Ovary (tissue), 9 donors: ENCODE measurements around the gene FOXN4. TPM values are rescaled to one million over a fixed set of nuclear protein-coding genes. Genes with fewer than 3 reads are reported as not detected.

Source experiments
- DNase-seq, 5 donors: peaks; one replicate each; pipeline ENCODE4 v3.0.0-alpha.2; 2019 to 2020
- H3K27ac ChIP-seq, 2 donors: fragments of 200-600 bp; one replicate each; pipeline versions ENCODE4 v1.5.1 to v1.8.0; 2019 to 2022
- H3K27me3 ChIP-seq: fragments of 200-600 bp; one replicate; pipeline ENCODE4 v1.8.0; 2022
- H3K36me3 ChIP-seq: fragments of 200-600 bp; sonication (generic); one replicate; pipeline ENCODE4 v1.5.1; 2019
- H3K4me1 ChIP-seq: one replicate; pipeline ENCODE4 v1.8.1; 2013; ENCODE audit warnings: mild to moderate bottlenecking, moderate library complexity; ENCODE audit not compliant: insufficient read depth
- H3K4me3 ChIP-seq: fragments of 200-600 bp; sonication (generic); one replicate; pipeline ENCODE4 v1.5.1; 2017
- H3K9me3 ChIP-seq, 2 donors: fragments of 200-600 bp in 1 of 2; sonication (generic) in 1 of 2; one replicate each; pipeline versions ENCODE4 v1.5.1 to v1.8.1; 2013 to 2019; ENCODE audit warnings: mild to moderate bottlenecking in 1 of 2, moderate library complexity in 1 of 2
- CTCF ChIP-seq, 3 donors: fragments of 450-650 bp in 2 of 3; fragments of 200-600 bp in 1 of 3; IDR thresholded peaks; one replicate each; pipeline versions ENCODE4 v1.5.1 to v1.8.0; 2016 to 2022; ENCODE audit warnings: antibody characterized with exemption in 3 of 3, mild to moderate bottlenecking in 1 of 3
- EP300 ChIP-seq: sonication (generic); formaldehyde crosslinking; IDR thresholded peaks from one replicate; pipeline ENCODE4 v1.6.1; 2017; ENCODE audit warnings: antibody characterized with exemption
- POLR2A ChIP-seq: fragments of 450-650 bp; IDR thresholded peaks from one replicate; pipeline ENCODE4 v1.6.1; 2017; ENCODE audit warnings: antibody characterized with exemption, mild to moderate bottlenecking, moderate library complexity
- WGBS, 3 donors: extraction: QIAGEN DNeasy Blood & Tissue Kit in 1 of 3; methylation state at CpG; one replicate each; pipeline versions ENCODE4 v1.1.5 to v1.1.7; 2013 to 2017; 5-methylcytosine and 5-hydroxymethylcytosine counted together
- intact Hi-C, 4 donors: fragments of 100-400 bp; cut with DNase I; formaldehyde crosslinking; loops; one replicate each; pipeline versions ENCODE4 v1.11.0 to v1.15.1; 2022 to 2023
- polyA plus RNA-seq, 2 donors: library from polyadenylated mRNA; stranded (reverse); fragments of 200-250 nt in 1 of 2; fragments of 350-450 nt in 1 of 2; fragmentation: Illumina TruSeq in 1 of 2; extraction: RNeasy Lipid Tissue Mini Kit (QIAGEN cat#74804) in 1 of 2; gene quantifications; one replicate each; pipeline ENCODE4 v1.2.3, GENCODE V29; 2013 to 2014
- total RNA-seq, 7 donors: library from RNA; depleted of rRNA in 2 of 7; stranded (reverse); fragments of >200 nt in 2 of 7; fragmentation: NEBNext Ultra II Directional in 3 of 7; extraction: Animal tissue kit (Norgen Biotek cat#: 25700) in 3 of 7; gene quantifications; one replicate each; pipeline versions ENCODE4 v1.1.0 to v1.2.4, GENCODE V29; 2016 to 2023
- donor health status: DM: no; HTN: no; CAD: no; lungs with moderate emphysema.
- donor health status: DM: no; HTN: no; CAD: no.
- donor health status: Bipolar disorder and iron deficiency.
- donor health status: DM: yes; HTN: yes; CAD: no.
- donor health status: DM: no; HTN: no; CAD: no.
- donor health status: DM: yes; HTN: yes; CAD: no.

FOXN4 gene
- total and polyA plus RNA-seq, 9 donors, result 0.05 to 0.80 (median 0.20) TPM; not detected in 6

GRCh38 chr12:109261087-109261486, 48.0 kb downstream of the FOXN4 start:
- intact Hi-C loops, result loop anchor here in 2 of 4 donors (5.0 kb wide), 2 partner anchors 126 to 131 kb away; no protein-coding TSS in a partner anchor
- no peaks in the 10 kb centered on the region for H3K27me3 ChIP-seq
- no peak overlapping the region for H3K27ac ChIP-seq
- 95 to 100% (median 95%) methylated on average over 1 of the region's 1 CpG for WGBS, 3 donors
- TF ChIP-seq EP300 (no peak), CTCF (IDR thresholded peaks at IDR 0.05) (no peak), POLR2A (no peak)
- DNase-seq, result no peak
- H3K4me1 ChIP-seq, result no peaks in the 10 kb centered on the region
- H3K4me3 ChIP-seq, result no peak overlapping the region
- H3K9me3 ChIP-seq, result no peaks in the 10 kb centered on the region
- peaks cover 3% of the 10 kb centered on the region for H3K36me3 ChIP-seq

- DNase-seq, result no peak
- H3K9me3 ChIP-seq, result no peaks in the 10 kb centered on the region
- 80 to 87% (median 81%) methylated on average over 1 of the region's 1 CpG for WGBS, 3 donors
- intact Hi-C loops, result no loop called here
- H3K4me3 ChIP-seq, result no peak overlapping the region
- no peak overlapping the region for H3K27ac ChIP-seq
- no peaks in the 10 kb centered on the region for H3K4me1 ChIP-seq
- TF ChIP-seq CTCF (IDR thresholded peaks at IDR 0.05) (no peak), POLR2A (no peak), EP300 (no peak)
- H3K36me3 ChIP-seq, result peaks cover 1% of the 10 kb centered on the region
- no peaks in the 10 kb centered on the region for H3K27me3 ChIP-seq
Observed at GRCh38 chr12:109259545-109259895, 49.6 kb downstream of the FOXN4 start.

- no peak overlapping the region for H3K4me3 ChIP-seq
- no peaks in the 10 kb centered on the region for H3K36me3 ChIP-seq
- no peak for TF ChIP-seq CTCF (IDR thresholded peaks at IDR 0.05)
- no peak for TF ChIP-seq POLR2A
- TF ChIP-seq EP300, result no peak
- H3K9me3 ChIP-seq, result no peaks in the 10 kb centered on the region
- H3K4me1 ChIP-seq, result no peaks in the 10 kb centered on the region
- no peaks in the 10 kb centered on the region for H3K27me3 ChIP-seq
- intact Hi-C loops, result no loop called here
- DNase-seq, result no peak
- no peak overlapping the region for H3K27ac ChIP-seq
- 81 to 84% (median 83%) methylated on average over 15 to 16 of the region's 16 CpGs for WGBS, 3 donors
Observed at GRCh38 chr12:109258607-109259544, 50.2 kb downstream of the FOXN4 start.

- no peak overlapping the region for H3K4me3 ChIP-seq
- TF ChIP-seq EP300, result no peak
- TF ChIP-seq CTCF (IDR thresholded peaks at IDR 0.05), result no peak
- no peak for TF ChIP-seq POLR2A
- H3K4me1 ChIP-seq, result no peaks in the 10 kb centered on the region
- no peaks in the 10 kb centered on the region for H3K27me3 ChIP-seq
- DNase-seq, result no peak
- peaks cover 0 to 4% of the 10 kb centered on the region in 2 donors for H3K9me3 ChIP-seq
- 83 to 89% (median 84%) methylated on average over 6 of the region's 6 CpGs for WGBS, 3 donors
- intact Hi-C loops, result no loop called here
- H3K36me3 ChIP-seq, result no peaks in the 10 kb centered on the region
- H3K27ac ChIP-seq, result no peak overlapping the region
Observed at GRCh38 chr12:109258201-109258600, 50.9 kb downstream of the FOXN4 start.
